ENCODE measurements around the gene IGF2BP2. TPM values are rescaled to one million over a fixed set of nuclear protein-coding genes. Genes with fewer than 3 reads are reported as not detected.

IGF2BP2 gene
- total and polyA plus RNA-seq, 9 of the 15 experiments (the other 6 are each of a cell fraction or from before 2014, with no cell fraction given): 3.2 to 59.6 (median 30.5) TPM

DNA sequence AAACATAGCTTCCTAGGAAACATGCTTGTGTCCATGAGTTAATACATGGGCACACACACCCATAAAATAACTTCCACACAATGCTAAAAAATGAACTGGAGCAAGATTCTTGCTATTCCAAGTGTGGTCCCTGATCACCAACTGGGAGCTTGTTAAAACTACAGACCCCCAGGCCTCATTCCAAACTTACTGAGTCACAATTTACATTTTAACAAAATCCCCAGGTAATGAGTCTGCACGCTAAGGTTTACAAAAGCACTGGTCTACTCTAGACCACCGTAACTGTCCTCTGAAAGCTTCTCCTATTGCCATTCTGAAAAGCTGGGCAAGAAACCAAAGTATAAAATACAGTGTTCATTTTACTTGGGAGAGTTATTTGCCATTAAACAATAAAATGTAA, 45.4 kb downstream of the IGF2BP2 start:
- in situ Hi-C loops (cut with MboI): no loop called here

DNA sequence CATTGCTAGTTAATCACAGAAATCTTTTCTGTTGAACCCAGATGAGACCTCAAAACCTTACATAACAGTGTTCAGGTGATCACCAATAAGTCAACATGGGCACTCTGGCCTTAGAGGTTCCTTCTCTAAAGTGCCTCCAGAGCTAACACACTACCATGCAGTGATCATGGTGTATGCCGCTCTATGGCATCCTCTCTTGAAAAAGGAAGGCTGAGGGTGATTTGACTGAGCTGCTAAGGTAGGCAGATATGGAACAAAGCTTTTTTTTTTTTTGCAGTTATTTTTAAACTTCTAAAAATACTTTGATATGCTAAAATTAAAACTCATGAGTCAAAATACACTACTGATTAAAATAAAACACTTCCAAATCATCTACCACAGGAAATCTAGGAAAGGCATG, 46.0 kb downstream of the IGF2BP2 start:
- Histone ChIP-seq H3K4me3 (no peak overlapping the region), H3K9ac (ENCODE audit: insufficient read depth in 1 of 2, low read depth in 2 of 2, low read length in 2 of 2) (no peak overlapping the region), H4K20me1 (replicated peaks; ENCODE audit: control insufficient read depth, insufficient read depth, low read length) (peaks cover 11% of the 10 kb centered on the region; the same call in 1 of the 2 replicates), H3K4me2 (ENCODE audit: insufficient read depth, low read length) (no peak overlapping the region), H3K4me1 (replicated peaks in 1 of 2; ENCODE audit: control insufficient read depth in 2 of 2, insufficient read depth in 2 of 2, low read length in 2 of 2) (peaks cover 3 to 10% of the 10 kb centered on the region in 2 experiments; a peak in 3 of 5 replicates), H3K27me3 (ENCODE audit: control insufficient read depth in 2 of 2, insufficient read depth in 2 of 2, low read length in 2 of 2) (no peaks in the 10 kb centered on the region), H3K27ac (ENCODE audit: extremely low read depth, low read depth, low read length) (no peak overlapping the region), H3K36me3 (ENCODE audit: control insufficient read depth, insufficient read depth, low read length) (no peaks in the 10 kb centered on the region), H3K9me3 (replicated peaks; ENCODE audit: control insufficient read depth, insufficient read depth, low read depth, low read length) (no peaks in the 10 kb centered on the region), H2AFZ (ENCODE audit: low read depth, low read length) (no peak overlapping the region), H3K9me1 (ENCODE audit: control insufficient read depth, insufficient read depth, low read length) (no peaks in the 10 kb centered on the region), H3K79me2 (ENCODE audit: control insufficient read depth, insufficient read depth, low read length) (peaks cover 90% of the 10 kb centered on the region)
- no peak for FAIRE-seq
- in situ Hi-C loops (cut with MboI): no loop called here
- no peak for TF ChIP-seq HNRNPL (IDR thresholded peaks at IDR 0.05; ENCODE audit: low read depth, low read length)
- TF ChIP-seq TFE3 (CRISPR knock-in tag; IDR thresholded peaks at IDR 0.05): no peak
- no peak for TF ChIP-seq SRSF1 (IDR thresholded peaks at IDR 0.05; ENCODE audit: low read depth, low read length)
- DNase-seq (ENCODE audit: extremely low read depth in 1 of 4, low spot score in 3 of 4): no peak
- BruUV-seq (replicated peaks): no TSS peak
- CTCF ChIA-PET (ENCODE audit: low intra/inter-chr PET ratio): no interaction called here
- 93% methylated on average over 1 of the region's 1 CpG for WGBS (ENCODE audit: insufficient coverage, low coverage, missing lambda C conversion rate)
- POLR2A ChIA-PET: interaction anchor here (0.6 to 1.9 kb wide), 4 partner anchors 9 to 193 kb away, joined by 3 to 9 read pairs (median 3); no protein-coding TSS in a partner anchor
- no peak for ATAC-seq
- intact Hi-C loops (cut with micrococcal nuclease): no loop called here

More for the DNA sequence above, 45.4 kb downstream of the IGF2BP2 start:
- no peak for ATAC-seq
- Histone ChIP-seq H3K27ac (ENCODE audit: extremely low read depth, low read depth, low read length) (no peak overlapping the region), H3K27me3 (ENCODE audit: control insufficient read depth in 2 of 2, insufficient read depth in 2 of 2, low read length in 2 of 2) (no peaks in the 10 kb centered on the region), H3K4me2 (ENCODE audit: insufficient read depth, low read length) (no peak overlapping the region), H3K4me1 (replicated peaks in 1 of 2; ENCODE audit: control insufficient read depth in 2 of 2, insufficient read depth in 2 of 2, low read length in 2 of 2) (peaks cover 0 to 7% of the 10 kb centered on the region in 2 experiments; a peak in 3 of 5 replicates), H4K20me1 (replicated peaks; ENCODE audit: control insufficient read depth, insufficient read depth, low read length) (peaks cover 11% of the 10 kb centered on the region; the same call in 1 of the 2 replicates), H3K79me2 (ENCODE audit: control insufficient read depth, insufficient read depth, low read length) (peaks cover 90% of the 10 kb centered on the region), H3K9me1 (ENCODE audit: control insufficient read depth, insufficient read depth, low read length) (no peaks in the 10 kb centered on the region), H3K36me3 (ENCODE audit: control insufficient read depth, insufficient read depth, low read length) (peaks cover 2% of the 10 kb centered on the region; the same call in 1 of the 3 replicates), H2AFZ (ENCODE audit: low read depth, low read length) (no peak overlapping the region), H3K4me3 (no peak overlapping the region), H3K9me3 (replicated peaks; ENCODE audit: control insufficient read depth, insufficient read depth, low read depth, low read length) (no peaks in the 10 kb centered on the region), H3K9ac (ENCODE audit: insufficient read depth in 1 of 2, low read depth in 2 of 2, low read length in 2 of 2) (no peak overlapping the region)
- no peak for TF ChIP-seq NCOA6 (IDR thresholded peaks at IDR 0.05)
- ChIA-PET POLR2A (interaction anchor here (0.6 to 1.9 kb wide), 3 partner anchors 8 to 74 kb away, joined by 3 to 9 read pairs (median 3); no protein-coding TSS in a partner anchor), CTCF (ENCODE audit: low intra/inter-chr PET ratio) (no interaction called here)
- WGBS (ENCODE audit: insufficient coverage, low coverage, missing lambda C conversion rate): 68% methylated on average over 2 of the region's 2 CpGs
- DNase-seq (ENCODE audit: extremely low read depth in 1 of 4, low spot score in 3 of 4): no peak
- BruUV-seq (replicated peaks): no TSS peak
- FAIRE-seq: no peak
- intact Hi-C loops (cut with micrococcal nuclease): no loop called here
